MM.1S (cell line): ENCODE results near the gene COPS8.

Experiments used
- DNase-seq: peaks from one replicate; pipeline ENCODE4 v3.0.0-alpha.2; 2015
- H2AFZ ChIP-seq: fragments of 300-600 bp; sonication (generic); 2 replicates; pipeline ENCODE4 v1.6.0; 2016; ENCODE audit warnings: antibody characterized with exemption, low read length
- H3F3A ChIP-seq: fragments of 300-600 bp; sonication (generic); 2 replicates; pipeline ENCODE4 v1.6.1; 2016; ENCODE audit warnings: mild to moderate bottlenecking, antibody characterized with exemption, low read length, moderate library complexity, mixed read lengths; ENCODE audit not compliant: insufficient read depth
- H3K27ac ChIP-seq: fragments of 300-600 bp; sonication (generic); 2 replicates; pipeline ENCODE4 v1.5.1; 2016; ENCODE audit warnings: mild to moderate bottlenecking, low read length
- H3K27me3 ChIP-seq: fragments of 300-600 bp; sonication (generic); replicated peaks from 2 replicates; pipeline ENCODE4 v1.6.0; 2016; ENCODE audit warnings: low read length; ENCODE audit not compliant: insufficient read depth
- H3K36me3 ChIP-seq: fragments of 300-600 bp; sonication (generic); replicated peaks from 2 replicates; pipeline ENCODE4 v1.6.1; 2016; ENCODE audit warnings: mild to moderate bottlenecking, low read length, mixed read lengths; ENCODE audit not compliant: insufficient read depth
- H3K4me1 ChIP-seq: fragments of 300-600 bp; sonication (generic); 2 replicates; pipeline ENCODE4 v1.6.1; 2016; ENCODE audit warnings: low read length, mixed read lengths
- H3K4me2 ChIP-seq: fragments of 300-600 bp; sonication (generic); 2 replicates; pipeline ENCODE4 v1.6.0; 2016; ENCODE audit warnings: low read depth, low read length
- H3K4me3 ChIP-seq: fragments of 300-600 bp; sonication (generic); 2 replicates; pipeline ENCODE4 v1.5.1; 2016; ENCODE audit warnings: low read length, mixed read lengths
- H3K79me2 ChIP-seq: fragments of 300-600 bp; sonication (generic); 2 replicates; pipeline ENCODE4 v1.6.1; 2016; ENCODE audit warnings: mixed run types, low read length, mixed read lengths
- H3K9ac ChIP-seq: fragments of 300-600 bp; sonication (generic); 2 replicates; pipeline ENCODE4 v1.6.1; 2016; ENCODE audit warnings: low read length, mixed read lengths
- H3K9me2 ChIP-seq: fragments of 300-600 bp; sonication (generic); replicated peaks from 2 replicates; pipeline ENCODE4 v1.6.1; 2016; ENCODE audit warnings: mild to moderate bottlenecking, low read length, mixed read lengths; ENCODE audit not compliant: insufficient read depth
- H3K9me3 ChIP-seq: fragments of 300-600 bp; sonication (generic); replicated peaks from 2 replicates; pipeline ENCODE4 v1.6.1; 2016; ENCODE audit warnings: mild to moderate bottlenecking, low read length, mixed read lengths; ENCODE audit not compliant: insufficient read depth
- H4K20me1 ChIP-seq: fragments of 300-600 bp; sonication (generic); 2 replicates; pipeline ENCODE4 v1.6.1; 2016; ENCODE audit warnings: mild to moderate bottlenecking, low read length, moderate library complexity, mixed read lengths; ENCODE audit not compliant: insufficient read depth
- CTCF ChIP-seq: fragments of 300-600 bp; sonication (generic); IDR thresholded peaks from 2 replicates; pipeline ENCODE4 v1.5.1; 2016; ENCODE audit warnings: antibody characterized with exemption, low read length, mixed read lengths
- EZH2 ChIP-seq: fragments of 300-600 bp; sonication (generic); optimal IDR thresholded peaks from 2 replicates; pipeline ENCODE3; 2017; ENCODE audit warnings: low read depth, mild to moderate bottlenecking, antibody characterized with exemption, low read length, mixed read lengths
- EZH2phosphoT487 ChIP-seq: fragments of 300-600 bp; sonication (generic); IDR thresholded peaks from 2 replicates; pipeline ENCODE4 v1.6.1; 2018; ENCODE audit warnings: antibody characterized with exemption, low read length

Gene COPS8

DNA sequence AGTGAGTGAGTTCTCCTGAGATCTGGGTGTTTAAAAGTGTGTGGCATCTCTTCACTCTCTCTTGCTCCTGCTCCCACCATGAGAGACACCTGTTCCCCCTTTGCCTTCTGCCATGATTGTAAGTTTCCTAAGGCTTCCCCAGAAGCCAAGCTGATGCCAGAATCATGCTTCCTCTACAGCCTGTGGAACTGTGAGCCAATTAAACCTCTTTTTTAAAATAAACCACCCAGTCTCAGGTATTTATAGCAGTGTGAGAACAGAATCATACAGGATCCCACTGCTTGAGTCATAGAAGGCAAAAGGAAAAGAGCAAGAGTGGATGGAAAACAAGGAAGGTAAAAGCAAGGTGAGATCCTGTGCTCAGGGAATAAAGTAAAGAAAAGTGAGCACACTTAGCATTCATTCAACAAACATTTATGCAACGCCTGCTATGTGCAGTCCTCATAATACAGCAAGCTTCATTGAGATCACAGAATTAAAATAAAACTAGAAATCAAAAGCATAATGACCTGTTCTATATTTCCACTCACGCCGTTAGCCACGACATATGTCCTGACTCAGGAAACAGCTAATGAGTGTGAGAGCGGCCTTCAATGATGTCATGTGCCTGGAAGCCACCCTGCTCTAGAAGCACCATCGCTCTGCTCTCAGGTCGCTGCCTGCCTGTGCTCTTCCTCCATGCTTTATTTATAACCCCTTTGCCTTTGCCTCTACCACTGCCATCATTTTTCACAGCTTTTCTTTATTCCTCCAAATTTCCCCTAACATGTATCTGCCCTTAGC lies 11.3 kb upstream of the COPS8 start:
- H3K9ac ChIP-seq = no peak overlapping the region
- H3K79me2 ChIP-seq = no peaks in the 10 kb centered on the region
- H3K4me2 ChIP-seq = no peak overlapping the region
- H3K27ac ChIP-seq = no peak overlapping the region
- H2AFZ ChIP-seq = no peak overlapping the region
- H3K4me1 ChIP-seq = no peaks in the 10 kb centered on the region
- TF ChIP-seq EZH2phosphoT487 = no peak
- TF ChIP-seq CTCF = no peak
- no peak for TF ChIP-seq EZH2
- H3K4me3 ChIP-seq = no peak overlapping the region
- H3K9me3 ChIP-seq = no peaks in the 10 kb centered on the region
- no peaks in the 10 kb centered on the region for H4K20me1 ChIP-seq
- H3K27me3 ChIP-seq = no peaks in the 10 kb centered on the region
- DNase-seq = no peak
- no peaks in the 10 kb centered on the region for H3K9me2 ChIP-seq
- no peaks in the 10 kb centered on the region for H3K36me3 ChIP-seq
- H3F3A ChIP-seq = no peaks in the 10 kb centered on the region

DNA sequence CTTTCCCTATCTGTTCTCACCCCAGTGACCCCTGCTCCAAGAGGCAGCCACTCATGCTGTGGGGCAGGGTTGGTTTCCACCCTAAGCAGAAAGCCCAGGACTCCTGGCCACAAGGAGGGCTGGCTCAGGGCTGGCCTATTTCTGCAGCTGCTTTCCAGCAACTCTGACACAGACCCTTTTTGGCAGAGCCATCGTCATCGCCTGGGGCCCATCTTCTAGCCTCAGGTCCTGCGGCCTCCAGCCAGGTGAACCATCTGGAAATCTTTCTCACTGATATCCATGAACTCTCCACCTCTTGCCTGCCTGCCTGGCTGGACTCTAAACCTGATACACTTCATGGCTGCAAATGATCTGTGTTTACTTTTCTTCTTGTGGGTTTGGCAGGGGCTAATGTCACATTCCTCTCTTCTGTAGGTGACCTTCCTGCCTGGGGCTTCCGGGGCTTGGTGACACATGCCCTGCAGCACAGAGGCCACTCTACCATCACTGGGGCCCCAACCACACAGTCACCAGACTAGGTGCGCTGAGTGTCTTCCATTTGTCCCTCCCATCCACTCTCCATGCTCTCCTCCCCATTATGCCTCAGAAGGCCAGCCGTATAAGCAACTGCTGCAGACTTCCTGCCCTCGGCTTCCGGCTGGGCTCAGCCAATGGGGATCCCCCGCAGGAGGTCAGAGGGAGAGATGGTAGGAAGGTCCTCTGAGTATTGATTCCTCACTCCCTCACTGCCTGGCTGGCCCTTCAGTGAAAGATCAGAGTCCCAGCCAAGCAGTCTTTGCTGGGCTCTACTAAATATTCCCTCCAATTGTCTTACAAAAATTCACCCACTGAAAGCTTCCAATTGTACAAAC lies 9.7 kb upstream of the COPS8 start:
- no peaks in the 10 kb centered on the region for H3K79me2 ChIP-seq
- no peaks in the 10 kb centered on the region for H3K9me2 ChIP-seq
- no peak overlapping the region for H3K9ac ChIP-seq
- H3K9me3 ChIP-seq = no peaks in the 10 kb centered on the region
- H3K4me2 ChIP-seq = no peak overlapping the region
- no peaks in the 10 kb centered on the region for H3K36me3 ChIP-seq
- H4K20me1 ChIP-seq = no peaks in the 10 kb centered on the region
- TF ChIP-seq EZH2 = no peak
- no peak for TF ChIP-seq EZH2phosphoT487
- no peak for TF ChIP-seq CTCF
- no peak for DNase-seq
- H2AFZ ChIP-seq = no peak overlapping the region
- no peak overlapping the region for H3K4me3 ChIP-seq
- no peaks in the 10 kb centered on the region for H3K27me3 ChIP-seq
- no peaks in the 10 kb centered on the region for H3F3A ChIP-seq
- no peaks in the 10 kb centered on the region for H3K4me1 ChIP-seq
- H3K27ac ChIP-seq = no peak overlapping the region

GRCh38 chr2:237081596-237081995 lies 4.1 kb upstream of the COPS8 start:
- TF ChIP-seq CTCF (no peak), EZH2 (no peak), EZH2phosphoT487 (no peak)
- DNase-seq = no peak

More at GRCh38 chr2:237081596-237081995, 4.1 kb upstream of the COPS8 start:
- Histone ChIP-seq H3K4me2 (no peak overlapping the region), H3K79me2 (peaks cover 9% of the 10 kb centered on the region), H3K4me1 (no peaks in the 10 kb centered on the region), H3F3A (no peaks in the 10 kb centered on the region), H3K27ac (no peak overlapping the region), H3K9me2 (no peaks in the 10 kb centered on the region), H3K36me3 (no peaks in the 10 kb centered on the region), H3K9me3 (no peaks in the 10 kb centered on the region), H2AFZ (no peak overlapping the region), H4K20me1 (no peaks in the 10 kb centered on the region), H3K4me3 (no peak overlapping the region), H3K27me3 (no peaks in the 10 kb centered on the region), H3K9ac (no peak overlapping the region)
